NCI-H345 treated with DMSO at 0.1 percent for 48 hours (cell line): ENCODE measurements around the gene WDR93.
A peak's percentile ranks its signal among the peaks of the same experiment; 100 is the strongest.

Source experiments
- DNase-seq: peaks from one replicate; lab custom pipeline; 2025; ENCODE audit not compliant: unreplicated experiment; lab: John Stamatoyannopoulos, UW

WDR93 gene

GRCh38 chr15:89662893-89663626, 27.6 kb upstream of the WDR93 start:
- no peak for DNase-seq

GRCh38 chr15:89664441-89665350, 25.9 kb upstream of the WDR93 start:
- DNase-seq: peak; percentile 66

GRCh38 chr15:89665449-89666181, 25.0 kb upstream of the WDR93 start:
- no peak for DNase-seq

- DNase-seq: no peak
These were observed 24.3 kb upstream of the WDR93 start for GRCh38 chr15:89666184-89666857.

GRCh38 chr15:89666858-89667705, 23.5 kb upstream of the WDR93 start:
- DNase-seq: no peak

- DNase-seq: no peak
These were observed 23.0 kb upstream of the WDR93 start for GRCh38 chr15:89667706-89667960.

- no peak for DNase-seq
These were observed 22.4 kb upstream of the WDR93 start for GRCh38 chr15:89668171-89668570.

- no peak for DNase-seq
These were observed 21.2 kb upstream of the WDR93 start for GRCh38 chr15:89669309-89669865.

GRCh38 chr15:89669941-89670340, 20.7 kb upstream of the WDR93 start:
- DNase-seq: no peak

GRCh38 chr15:89670971-89671560, 19.5 kb upstream of the WDR93 start:
- DNase-seq: no peak

GRCh38 chr15:89671687-89672086, 18.9 kb upstream of the WDR93 start:
- no peak for DNase-seq

GRCh38 chr15:89672221-89673164, 18.1 kb upstream of the WDR93 start:
- DNase-seq: no peak

- no peak for DNase-seq
These were observed 17.5 kb upstream of the WDR93 start for GRCh38 chr15:89673165-89673512.

- DNase-seq: no peak
These were observed 16.1 kb upstream of the WDR93 start for GRCh38 chr15:89674526-89674925.

- no peak for DNase-seq
These were observed 15.0 kb upstream of the WDR93 start for GRCh38 chr15:89675606-89676005.

- DNase-seq: no peak
These were observed 13.2 kb upstream of the WDR93 start for GRCh38 chr15:89677381-89677780.

- no peak for DNase-seq
These were observed 11.4 kb upstream of the WDR93 start, which contains the start of gene PLIN1 for GRCh38 chr15:89679212-89679611. Gene PLIN1 (minus strand): TSS chr15:89679367. CDS start chr15:89677489, 1,878 bp downstream.

GRCh38 chr15:89680282-89680873, 10.2 kb upstream of the WDR93 start:
- DNase-seq: no peak
